Loucy (cell line): ENCODE measurements around the gene MT1A.

ENCODE experiments used
- H2AFZ ChIP-seq: fragments of 200-600 bp; sonication (generic); 2 replicates; pipeline ENCODE4 v1.6.0; 2016; ENCODE audit warnings: antibody characterized with exemption, mild to moderate bottlenecking, low read length, moderate library complexity
- H3F3A ChIP-seq: fragments of 200-600 bp; 2 replicates; pipeline ENCODE4 v1.6.0; 2016; ENCODE audit warnings: antibody characterized with exemption, low read depth, mild to moderate bottlenecking
- H3K27me3 ChIP-seq: fragments of 200-600 bp; sonication (generic); 2 replicates; pipeline ENCODE4 v1.6.1; 2014; ENCODE audit warnings: low read length, mild to moderate bottlenecking; ENCODE audit not compliant: insufficient read depth, poor library complexity, severe bottlenecking
- H3K36me3 ChIP-seq: fragments of 200-600 bp; sonication (generic); 2 replicates; pipeline ENCODE4 v1.6.1; 2016; ENCODE audit warnings: low read length; ENCODE audit not compliant: insufficient read depth
- H3K4me1 ChIP-seq: fragments of 200-600 bp; sonication (generic); 2 replicates; pipeline ENCODE4 v1.5.1; 2014; ENCODE audit warnings: low read length, mild to moderate bottlenecking; ENCODE audit not compliant: insufficient read depth, poor library complexity, severe bottlenecking
- H3K4me2 ChIP-seq: fragments of 200-600 bp; sonication (generic); 2 replicates; pipeline ENCODE4 v1.6.0; 2014; ENCODE audit warnings: antibody characterized with exemption, low read length, low read depth, mild to moderate bottlenecking; ENCODE audit not compliant: poor library complexity, severe bottlenecking
- H3K4me3 ChIP-seq: fragments of 200-600 bp; sonication (generic); 2 replicates; pipeline ENCODE4 v1.5.1; 2014; ENCODE audit warnings: low read length, mild to moderate bottlenecking, mixed read lengths; ENCODE audit not compliant: poor library complexity, severe bottlenecking
- H3K79me2 ChIP-seq: fragments of 200-600 bp; sonication (generic); 2 replicates; pipeline ENCODE4 v1.6.1; 2014; ENCODE audit warnings: low read length; ENCODE audit not compliant: insufficient read depth
- H3K9ac ChIP-seq: fragments of 200-600 bp; sonication (generic); 2 replicates; pipeline ENCODE4 v1.6.0; 2014; ENCODE audit warnings: mild to moderate bottlenecking, low read depth, low read length, moderate library complexity; ENCODE audit not compliant: poor library complexity, severe bottlenecking
- H3K9me2 ChIP-seq: fragments of 200-600 bp; sonication (generic); replicated peaks from 2 replicates; pipeline ENCODE4 v1.6.1; 2016; ENCODE audit warnings: low read depth, low read length, mixed read lengths
- H3K9me3 ChIP-seq: fragments of 200-600 bp; sonication (generic); 2 replicates; pipeline ENCODE4 v1.6.1; 2014; ENCODE audit warnings: mild to moderate bottlenecking, antibody characterized with exemption, low read length, low read depth; ENCODE audit not compliant: insufficient read depth
- H4K20me1 ChIP-seq: fragments of 200-600 bp; sonication (generic); 2 replicates; pipeline ENCODE4 v1.6.0; 2014; ENCODE audit warnings: antibody characterized with exemption, low read length, mild to moderate bottlenecking; ENCODE audit not compliant: insufficient read depth, poor library complexity, severe bottlenecking
- CTCF ChIP-seq: fragments of 200-600 bp; sonication (generic); conservative IDR thresholded peaks from 2 replicates; pipeline ENCODE4 v1.5.1; 2014; ENCODE audit warnings: mild to moderate bottlenecking, antibody characterized with exemption, low read length
- EZH2phosphoT487 ChIP-seq: fragments of 200-600 bp; IDR thresholded peaks from 2 replicates; pipeline ENCODE4 v1.6.1; 2018; ENCODE audit warnings: antibody characterized with exemption, mild to moderate bottlenecking, moderate library complexity, borderline replicate concordance

MT1A gene

GRCh38 chr16:56608043-56608875, 30.2 kb upstream of the MT1A start, which contains the start of gene MT2A:
MT2A (plus strand) TSS chr16:56608584; CDS start chr16:56608656, 72 bp downstream.
- peak within 1 kb of the TSS; percentile 77 for H3K4me3 ChIP-seq
- H4K20me1 ChIP-seq = no peaks in the 10 kb centered on the region
- H3K36me3 ChIP-seq = no peaks in the 10 kb centered on the region
- H3F3A ChIP-seq = no peaks in the 10 kb centered on the region
- peaks cover 7% of the 10 kb centered on the region for H3K79me2 ChIP-seq
- no peaks in the 10 kb centered on the region for H3K9me2 ChIP-seq
- no peak for TF ChIP-seq EZH2phosphoT487
- TF ChIP-seq CTCF = no peak
- peak within 1 kb of the TSS; percentile 89 for H2AFZ ChIP-seq
- peak within 1 kb of the TSS; percentile 86 for H3K4me2 ChIP-seq
- H3K9ac ChIP-seq = peak within 1 kb of the TSS; percentile 84
- H3K4me1 ChIP-seq = peaks cover 19% of the 10 kb centered on the region
- no peaks in the 10 kb centered on the region for H3K9me3 ChIP-seq
- H3K27me3 ChIP-seq = no peaks in the 10 kb centered on the region

GRCh38 chr16:56608876-56609462, 29.5 kb upstream of the MT1A start:
- peaks cover 7% of the 10 kb centered on the region for H3K79me2 ChIP-seq
- no peaks in the 10 kb centered on the region for H3K36me3 ChIP-seq
- peak overlapping the region; percentile 89 for H2AFZ ChIP-seq
- no peaks in the 10 kb centered on the region for H3K27me3 ChIP-seq
- no peaks in the 10 kb centered on the region for H3F3A ChIP-seq
- H3K9me2 ChIP-seq = no peaks in the 10 kb centered on the region
- H3K4me1 ChIP-seq = peaks cover 19% of the 10 kb centered on the region
- TF ChIP-seq CTCF = no peak; the same call in 1 of the 2 replicates
- TF ChIP-seq EZH2phosphoT487 = no peak
- peak overlapping the region; percentile 77 for H3K4me3 ChIP-seq
- peak overlapping the region; percentile 84 for H3K9ac ChIP-seq
- H4K20me1 ChIP-seq = no peaks in the 10 kb centered on the region
- peak overlapping the region; percentile 86 for H3K4me2 ChIP-seq
- no peaks in the 10 kb centered on the region for H3K9me3 ChIP-seq

- Histone ChIP-seq H4K20me1 (no peaks in the 10 kb centered on the region), H3K4me2 (peak overlapping the region; percentile 86), H3K4me1 (peaks cover 19% of the 10 kb centered on the region), H3K4me3 (peak overlapping the region; percentile 77), H3K9me2 (no peaks in the 10 kb centered on the region), H3K79me2 (peaks cover 7% of the 10 kb centered on the region), H3F3A (no peaks in the 10 kb centered on the region), H3K9ac (peak overlapping the region; percentile 84), H3K36me3 (no peaks in the 10 kb centered on the region), H3K9me3 (no peaks in the 10 kb centered on the region), H2AFZ (peak overlapping the region; percentile 89), H3K27me3 (no peaks in the 10 kb centered on the region)
- TF ChIP-seq CTCF (no peak), EZH2phosphoT487 (no peak)
Observed at GRCh38 chr16:56609463-56609921, 29.0 kb upstream of the MT1A start.
